Sigmoid colon (tissue), 4 donors: Measurements from ENCODE around the gene ZBTB39.

Experiments
- EP300 ChIP-seq, 4 donors: sonication (generic); formaldehyde crosslinking; IDR thresholded peaks; one replicate each; pipeline ENCODE4 v1.6.1; 2017; ENCODE audit warnings: antibody characterized with exemption in 4 of 4
- POLR2A ChIP-seq, 2 donors: fragments of 450-650 bp; IDR thresholded peaks; one replicate each; pipeline ENCODE4 v1.6.1; 2016; ENCODE audit warnings: antibody characterized with exemption in 2 of 2, mild to moderate bottlenecking in 2 of 2, moderate library complexity in 2 of 2
- POLR2AphosphoS5 ChIP-seq, 4 donors: sonication (generic); formaldehyde crosslinking; IDR thresholded peaks; one replicate each; pipeline ENCODE4 v1.6.1; 2017; ENCODE audit warnings: antibody characterized with exemption in 4 of 4
- TF ChIP-seq, protein P1 (sequence below), 4 experiments: fragments of 450-650 bp in 3 of 4; fragments of 200-600 bp in 1 of 4; IDR thresholded peaks; one replicate each; pipeline ENCODE4 v1.5.1; 2016 to 2019; ENCODE audit warnings: antibody characterized with exemption in 4 of 4, mild to moderate bottlenecking in 3 of 4, moderate library complexity in 2 of 4

DNA sequence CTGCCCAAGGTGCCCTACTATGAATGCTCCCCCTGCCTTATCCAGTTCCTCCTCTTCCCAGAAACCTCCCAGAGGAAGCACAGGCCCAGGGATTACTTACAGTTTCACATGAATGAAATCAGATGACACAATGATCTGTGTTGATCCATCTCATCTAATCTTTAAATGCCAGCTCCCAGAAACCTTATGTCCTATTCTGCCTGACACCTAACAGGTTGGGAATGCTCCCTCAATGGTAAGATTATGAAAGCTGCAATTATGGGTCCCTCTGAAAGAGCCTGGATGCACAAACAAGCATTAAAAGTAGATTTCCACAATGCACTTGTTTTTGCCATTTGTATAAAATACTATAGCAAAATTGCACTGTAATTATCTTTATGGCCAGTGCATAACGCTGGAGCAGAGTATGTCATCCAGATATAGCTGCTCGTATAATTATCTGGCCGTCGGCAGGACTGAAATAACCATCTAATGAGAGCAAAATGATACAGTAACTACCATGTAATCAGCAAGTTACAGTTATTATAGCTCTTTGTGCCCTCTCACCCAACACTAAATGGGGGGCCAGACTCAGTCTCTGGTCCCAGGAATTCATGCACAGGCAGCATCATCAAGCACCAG, 4.4 kb upstream of the ZBTB39 start:
- TF ChIP-seq, protein P1, sequence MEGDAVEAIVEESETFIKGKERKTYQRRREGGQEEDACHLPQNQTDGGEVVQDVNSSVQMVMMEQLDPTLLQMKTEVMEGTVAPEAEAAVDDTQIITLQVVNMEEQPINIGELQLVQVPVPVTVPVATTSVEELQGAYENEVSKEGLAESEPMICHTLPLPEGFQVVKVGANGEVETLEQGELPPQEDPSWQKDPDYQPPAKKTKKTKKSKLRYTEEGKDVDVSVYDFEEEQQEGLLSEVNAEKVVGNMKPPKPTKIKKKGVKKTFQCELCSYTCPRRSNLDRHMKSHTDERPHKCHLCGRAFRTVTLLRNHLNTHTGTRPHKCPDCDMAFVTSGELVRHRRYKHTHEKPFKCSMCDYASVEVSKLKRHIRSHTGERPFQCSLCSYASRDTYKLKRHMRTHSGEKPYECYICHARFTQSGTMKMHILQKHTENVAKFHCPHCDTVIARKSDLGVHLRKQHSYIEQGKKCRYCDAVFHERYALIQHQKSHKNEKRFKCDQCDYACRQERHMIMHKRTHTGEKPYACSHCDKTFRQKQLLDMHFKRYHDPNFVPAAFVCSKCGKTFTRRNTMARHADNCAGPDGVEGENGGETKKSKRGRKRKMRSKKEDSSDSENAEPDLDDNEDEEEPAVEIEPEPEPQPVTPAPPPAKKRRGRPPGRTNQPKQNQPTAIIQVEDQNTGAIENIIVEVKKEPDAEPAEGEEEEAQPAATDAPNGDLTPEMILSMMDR (IDR thresholded peaks at IDR 0.05), result no peak
- TF ChIP-seq POLR2AphosphoS5 (IDR thresholded peaks at IDR 0.05) (no peak), POLR2A (IDR thresholded peaks at IDR 0.05) (no peak), EP300 (IDR thresholded peaks at IDR 0.05) (no peak)
